ENCODE results near the gene NUP205.

DNA sequence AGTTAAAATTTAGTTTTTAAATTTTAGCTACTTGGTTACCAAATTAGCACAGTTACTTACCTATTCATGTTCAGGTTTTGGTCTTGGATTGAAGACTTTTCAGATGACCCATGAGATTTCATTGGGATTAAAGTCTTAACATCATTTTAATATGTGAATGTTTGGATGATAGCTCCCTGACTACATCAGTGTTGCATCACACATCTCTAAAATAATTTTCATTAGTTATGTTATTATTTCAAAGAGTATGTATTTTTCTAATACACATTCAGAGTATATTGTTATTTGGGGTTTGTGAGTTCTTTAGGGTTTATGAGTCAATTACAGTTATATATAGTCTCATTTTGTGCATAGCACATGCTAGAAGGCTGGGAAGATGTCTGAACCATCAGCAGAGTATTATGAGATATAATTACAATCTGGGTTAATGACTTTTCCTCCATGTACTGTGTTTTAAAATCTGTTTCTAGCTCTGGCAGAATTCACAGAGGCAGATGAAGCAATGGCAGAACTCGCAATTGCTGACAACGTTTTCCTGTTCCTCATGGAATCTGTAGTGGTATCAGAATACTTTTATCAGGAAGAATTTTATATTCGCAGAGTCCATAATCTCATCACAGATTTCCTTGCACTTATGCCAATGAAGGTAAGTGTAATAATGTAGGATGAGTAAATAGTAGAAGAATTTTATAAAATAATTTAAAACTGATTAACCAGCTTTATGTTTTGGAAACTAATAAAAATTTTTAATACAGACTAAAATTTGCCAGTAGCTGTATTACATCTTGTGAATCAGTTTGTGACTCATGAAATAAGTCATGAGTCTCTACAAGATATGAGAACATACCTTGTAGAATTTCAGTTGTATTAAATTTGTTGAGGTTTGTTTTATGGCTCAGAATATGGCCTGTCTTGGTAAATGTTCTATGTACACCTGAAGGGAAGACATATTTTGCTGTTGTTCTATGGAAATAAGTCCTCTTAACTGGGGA lies 26.9 kb downstream of the NUP205 start:
- no peak for TF ChIP-seq ZNF274 (IDR thresholded peaks at IDR 0.05; ENCODE audit: low read depth, low read length)
- no peak for TF ChIP-seq YY1 (IDR thresholded peaks at IDR 0.05; ENCODE audit: insufficient read depth, insufficient read length)
